SH-SY5Y (cell line): ENCODE measurements around the gene ZNF555.

Source experiments
- GATA2 ChIP-seq: IDR thresholded peaks from 2 replicates; pipeline ENCODE4 v1.6.1; 2011; ENCODE audit warnings: mild to moderate bottlenecking, low read depth, low read length
- GATA3 ChIP-seq: IDR thresholded peaks from 2 replicates; pipeline ENCODE4 v1.6.1; 2011; ENCODE audit warnings: low read depth, mild to moderate bottlenecking, low read length, moderate library complexity

- TF ChIP-seq GATA2: no peak
- TF ChIP-seq GATA3: no peak
Observed at GRCh38 chr19:2847507-2847906, 6.2 kb downstream of the ZNF555 start.
